B cell (primary cell): Measurements from ENCODE around the gene RALGAPA2. TPM values are rescaled to one million over a fixed set of nuclear protein-coding genes. Genes with fewer than 3 reads are reported as not detected.

Experiments
- ATAC-seq: fragments of 200-7000 bp; cut with Tn5 transposase; one replicate; pipeline ENCODE4 v1.10.0; 2021; ENCODE audit warnings: low read depth, mild to moderate bottlenecking, moderate number of reproducible peaks, moderate library complexity
- CTCF ChIA-PET: fragments of 350-600 bp; sonication (Branson Sonifier 250); formaldehyde crosslinking; loops from one replicate; lab custom pipeline; 2021; ENCODE audit warnings: antibody characterized with exemption, inconsistent platforms; lab: Charles Lee
- POLR2A ChIA-PET: fragments of 350-600 bp; sonication (Branson Sonifier 250); formaldehyde crosslinking; loops from one replicate; lab custom pipeline; 2021; ENCODE audit warnings: antibody characterized with exemption; lab: Charles Lee
- DNase-seq: peaks from one replicate; pipeline ENCODE4 v3.0.0; 2013
- H2AFZ ChIP-seq: 2 replicates; pipeline ENCODE4 v1.6.1; 2012; ENCODE audit warnings: mild to moderate bottlenecking, low read depth, low read length; ENCODE audit not compliant: insufficient read depth, poor library complexity, severe bottlenecking
- H3K27ac ChIP-seq, 2 donors: 1 replicate in 1 of 2; 2 replicates in 1 of 2; pipeline ENCODE4 v1.5.1; 2012 to 2013; ENCODE audit warnings: low read length in 2 of 2, mild to moderate bottlenecking in 2 of 2, moderate library complexity in 1 of 2
- H3K27me3 ChIP-seq, 4 experiments: fragments of 200-600 bp in 1 of 4; sonication (generic) in 1 of 4; replicated peaks in 1 of 4; 1 replicate in 2 of 4; 2 replicates in 2 of 4; pipeline versions ENCODE4 v1.6.1 to v1.7.0; 2013 to 2016; ENCODE audit warnings: low read length in 3 of 4, mild to moderate bottlenecking in 2 of 4, mixed read lengths in 1 of 4, moderate library complexity in 1 of 4; ENCODE audit not compliant: insufficient read depth in 4 of 4, control insufficient read depth in 3 of 4; ENCODE audit errors: control extremely low read depth in 1 of 4
- H3K36me3 ChIP-seq, 2 experiments: replicated peaks in 1 of 2; 1 replicate in 1 of 2; 2 replicates in 1 of 2; pipeline versions ENCODE4 v1.6.1 to v1.7.1; 2013; ENCODE audit warnings: low read length in 1 of 2; ENCODE audit not compliant: insufficient read depth in 2 of 2, control insufficient read depth in 1 of 2; ENCODE audit errors: control extremely low read depth in 1 of 2, extremely low read depth in 1 of 2
- H3K4me1 ChIP-seq, 2 donors: fragments of 200-600 bp in 1 of 2; sonication (generic) in 1 of 2; 1 replicate in 1 of 2; 2 replicates in 1 of 2; pipeline versions ENCODE4 v1.5.1 to v1.6.1; 2013 to 2017; ENCODE audit warnings: low read length in 2 of 2; ENCODE audit not compliant: control insufficient read depth in 2 of 2, insufficient read depth in 2 of 2
- H3K4me2 ChIP-seq: replicated peaks from 2 replicates; pipeline ENCODE3; 2012; ENCODE audit warnings: mild to moderate bottlenecking, low read depth, low read length; ENCODE audit not compliant: poor library complexity, severe bottlenecking
- H3K4me3 ChIP-seq, 5 experiments: fragments of 200-600 bp in 1 of 5; sonication (generic) in 1 of 5; 1 replicate in 3 of 5; 2 replicates in 2 of 5; pipeline versions ENCODE4 v1.5.1 to v1.7.0; 2011 to 2016; ENCODE audit warnings: low read length in 4 of 5, mild to moderate bottlenecking in 4 of 5, low read depth in 2 of 5, control low read depth in 1 of 5, moderate library complexity in 1 of 5; ENCODE audit not compliant: insufficient read depth in 1 of 5; ENCODE audit errors: control extremely low read depth in 1 of 5, extremely low read depth in 1 of 5
- H3K79me2 ChIP-seq: fragments of 200-600 bp; sonication (generic); one replicate; pipeline ENCODE4 v1.6.0; 2016; ENCODE audit warnings: low read length; ENCODE audit not compliant: control insufficient read depth, insufficient read depth
- H3K9ac ChIP-seq: fragments of 200-600 bp; sonication (generic); 2 replicates; pipeline ENCODE4 v1.6.1; 2017; ENCODE audit warnings: mild to moderate bottlenecking, low read length, moderate library complexity
- H3K9me3 ChIP-seq, 3 donors: one replicate each; pipeline versions ENCODE4 v1.6.1 to v1.7.1; 2013; ENCODE audit warnings: low read length in 2 of 3; ENCODE audit not compliant: control insufficient read depth in 2 of 3, insufficient read depth in 1 of 3; ENCODE audit errors: control extremely low read depth in 1 of 3
- H4K20me1 ChIP-seq: 2 replicates; pipeline ENCODE4 v1.6.0; 2012; ENCODE audit warnings: mild to moderate bottlenecking, low read length; ENCODE audit not compliant: insufficient read depth, control insufficient read depth, poor library complexity, severe bottlenecking
- H3K27ac Mint-ChIP-seq: one replicate; pipeline ENCODE4 v1.8.0; 2021; ENCODE audit warnings: mixed read lengths
- H3K27me3 Mint-ChIP-seq: one replicate; pipeline ENCODE4 v1.8.0; 2021; ENCODE audit warnings: mixed read lengths
- H3K4me1 Mint-ChIP-seq: one replicate; pipeline ENCODE4 v1.8.0; 2021; ENCODE audit warnings: mixed read lengths
- H3K4me3 Mint-ChIP-seq: one replicate; pipeline ENCODE4 v1.8.0; 2021; ENCODE audit warnings: mixed read lengths
- H3K9me3 Mint-ChIP-seq: one replicate; pipeline ENCODE4 v1.8.0; 2022; ENCODE audit warnings: mixed read lengths; ENCODE audit not compliant: insufficient read depth
- CTCF ChIP-seq: fragments of 200-600 bp; IDR thresholded peaks from one replicate; pipeline ENCODE4 v1.8.0; 2022; ENCODE audit warnings: antibody characterized with exemption, mild to moderate bottlenecking
- EZH2 ChIP-seq: IDR thresholded peaks from 2 replicates; pipeline ENCODE4 v1.6.1; 2012; ENCODE audit warnings: borderline replicate concordance, low read depth, mild to moderate bottlenecking, moderate library complexity, low read length; ENCODE audit not compliant: insufficient read depth, poor library complexity, severe bottlenecking
- WGBS: methylation state at CpG from one replicate; pipeline ENCODE4 v1.1.5; 2013; ENCODE audit warnings: missing lambda C conversion rate; ENCODE audit not compliant: insufficient coverage; 5-methylcytosine and 5-hydroxymethylcytosine counted together
- intact Hi-C: fragments of 100-400 bp; cut with micrococcal nuclease; formaldehyde crosslinking; loops from one replicate; pipeline ENCODE4 v1.10.0; 2022
- polyA plus RNA-seq: library from polyadenylated mRNA; depleted of rRNA; stranded (reverse); fragments of >200 nt; gene quantifications from 2 replicates; pipeline ENCODE4 v1.2.3, GENCODE V29; 2012
- total RNA-seq, 2 donors: library from RNA; stranded (reverse); fragments of 120-200 nt in 1 of 2; gene quantifications; 1 replicate in 1 of 2; 2 replicates in 1 of 2; pipeline versions ENCODE4 v1.2.3 to v1.2.4, GENCODE V29; 2013 to 2022

Gene RALGAPA2
- total and polyA plus RNA-seq, 2 donors (not counting 1 experiment from before 2014, with no cell fraction given): 6.4 to 33.1 TPM

DNA sequence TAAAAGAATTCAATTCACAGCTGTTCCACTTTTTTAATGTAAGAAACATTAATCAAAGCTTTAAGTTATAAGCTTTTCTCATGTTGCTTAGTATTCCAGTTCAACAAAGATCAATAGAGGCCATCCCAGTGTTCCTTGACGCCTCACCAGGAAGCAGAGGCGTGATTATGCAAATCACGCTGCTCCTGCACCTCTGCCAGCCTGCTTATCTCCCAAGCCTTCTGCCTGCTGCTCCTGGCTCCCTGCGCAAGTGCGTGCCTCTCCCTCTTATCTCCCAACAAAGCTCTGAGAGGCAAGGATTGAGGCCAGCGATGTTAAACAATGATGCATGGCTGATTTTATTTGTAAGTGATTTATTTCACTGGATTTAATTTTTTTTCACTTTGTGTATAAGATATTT, 301.8 kb downstream of the RALGAPA2 start:
- Histone ChIP-seq H3K9ac (no peak overlapping the region), H3K79me2 (no peaks in the 10 kb centered on the region), H3K4me3 (no peak overlapping the region), H3K4me2 (no peak overlapping the region), H2AFZ (no peak overlapping the region), H3K27me3 (no peaks in the 10 kb centered on the region), H3K36me3 (peaks cover 0 to 4% of the 10 kb centered on the region in 2 experiments), H3K27ac (no peak overlapping the region), H4K20me1 (no peaks in the 10 kb centered on the region), H3K4me1 (no peaks in the 10 kb centered on the region), H3K9me3 (no peaks in the 10 kb centered on the region)
- DNase-seq (no peak), ATAC-seq (no peak)
- Mint-ChIP-seq H3K27me3 (no peaks in the 10 kb centered on the region), H3K4me1 (peaks cover 5% of the 10 kb centered on the region), H3K27ac (no peak overlapping the region), H3K4me3 (no peak overlapping the region), H3K9me3 (no peaks in the 10 kb centered on the region)
- ChIA-PET CTCF (interaction anchor here (0.9 kb wide), 1 partner anchor 50 kb away, joined by 3 read pairs; no protein-coding TSS in a partner anchor), POLR2A (no interaction called here)
- 81% methylated on average over 3 of the region's 6 CpGs for WGBS
- intact Hi-C loops: no loop called here
- TF ChIP-seq CTCF (no peak), EZH2 (no peak)

DNA sequence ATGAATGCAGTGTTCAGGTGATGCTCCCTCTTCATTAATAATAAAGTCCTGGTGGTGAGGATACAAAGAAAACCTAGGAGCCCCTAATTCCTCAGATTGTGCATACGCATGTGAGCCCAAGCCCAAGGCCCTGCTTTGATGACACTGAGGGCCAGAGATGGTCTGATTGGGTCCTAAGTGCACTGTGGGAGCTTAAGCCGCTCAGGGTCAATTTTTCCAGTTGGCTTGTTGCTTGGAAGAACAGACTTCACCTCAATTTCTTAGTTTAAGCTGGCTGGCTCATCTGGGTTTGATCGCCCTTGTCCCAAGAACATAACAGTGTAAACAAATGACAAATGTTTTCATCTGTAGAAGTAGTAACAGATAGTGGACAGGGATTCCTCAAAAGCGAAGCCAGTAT, 303.1 kb downstream of the RALGAPA2 start:
- no peak overlapping the region for H3K4me2 ChIP-seq
- 100% methylated on average over 2 of the region's 4 CpGs for WGBS
- TF ChIP-seq EZH2 (no peak), CTCF (no peak)
- H3K36me3 ChIP-seq: peaks cover 0 to 4% of the 10 kb centered on the region in 2 experiments
- Mint-ChIP-seq H3K9me3 (no peaks in the 10 kb centered on the region), H3K4me1 (peaks cover 5% of the 10 kb centered on the region), H3K27me3 (no peaks in the 10 kb centered on the region), H3K27ac (no peak overlapping the region), H3K4me3 (no peak overlapping the region)
- DNase-seq (no peak), ATAC-seq (no peak)
- no peak overlapping the region for H3K4me3 ChIP-seq
- no peaks in the 10 kb centered on the region for H3K4me1 ChIP-seq
- H3K9ac ChIP-seq: no peak overlapping the region
- no peak overlapping the region for H3K27ac ChIP-seq
- POLR2A ChIA-PET: no interaction called here
- no peaks in the 10 kb centered on the region for H3K27me3 ChIP-seq
- no peaks in the 10 kb centered on the region for H3K79me2 ChIP-seq
- CTCF ChIA-PET: no interaction called here
- intact Hi-C loops: no loop called here
- H3K9me3 ChIP-seq: no peaks in the 10 kb centered on the region
- no peaks in the 10 kb centered on the region for H4K20me1 ChIP-seq
- no peak overlapping the region for H2AFZ ChIP-seq
